Body of pancreas (tissue), 4 donors: ENCODE results near the gene DLEC1.

Experiments
- POLR2A ChIP-seq, 3 donors: fragments of 450-650 bp; IDR thresholded peaks; one replicate each; pipeline ENCODE4 v1.6.1; 2016; ENCODE audit warnings: antibody characterized with exemption in 3 of 3, mild to moderate bottlenecking in 2 of 3
- TF ChIP-seq, protein P1 (sequence below), 7 experiments: fragments of 450-650 bp in 4 of 7; fragments of 200-600 bp in 3 of 7; sonication (generic) in 3 of 7; IDR thresholded peaks; one replicate each; pipeline ENCODE4 v1.5.1; 2016 to 2019; ENCODE audit warnings: antibody characterized with exemption in 7 of 7

DNA sequence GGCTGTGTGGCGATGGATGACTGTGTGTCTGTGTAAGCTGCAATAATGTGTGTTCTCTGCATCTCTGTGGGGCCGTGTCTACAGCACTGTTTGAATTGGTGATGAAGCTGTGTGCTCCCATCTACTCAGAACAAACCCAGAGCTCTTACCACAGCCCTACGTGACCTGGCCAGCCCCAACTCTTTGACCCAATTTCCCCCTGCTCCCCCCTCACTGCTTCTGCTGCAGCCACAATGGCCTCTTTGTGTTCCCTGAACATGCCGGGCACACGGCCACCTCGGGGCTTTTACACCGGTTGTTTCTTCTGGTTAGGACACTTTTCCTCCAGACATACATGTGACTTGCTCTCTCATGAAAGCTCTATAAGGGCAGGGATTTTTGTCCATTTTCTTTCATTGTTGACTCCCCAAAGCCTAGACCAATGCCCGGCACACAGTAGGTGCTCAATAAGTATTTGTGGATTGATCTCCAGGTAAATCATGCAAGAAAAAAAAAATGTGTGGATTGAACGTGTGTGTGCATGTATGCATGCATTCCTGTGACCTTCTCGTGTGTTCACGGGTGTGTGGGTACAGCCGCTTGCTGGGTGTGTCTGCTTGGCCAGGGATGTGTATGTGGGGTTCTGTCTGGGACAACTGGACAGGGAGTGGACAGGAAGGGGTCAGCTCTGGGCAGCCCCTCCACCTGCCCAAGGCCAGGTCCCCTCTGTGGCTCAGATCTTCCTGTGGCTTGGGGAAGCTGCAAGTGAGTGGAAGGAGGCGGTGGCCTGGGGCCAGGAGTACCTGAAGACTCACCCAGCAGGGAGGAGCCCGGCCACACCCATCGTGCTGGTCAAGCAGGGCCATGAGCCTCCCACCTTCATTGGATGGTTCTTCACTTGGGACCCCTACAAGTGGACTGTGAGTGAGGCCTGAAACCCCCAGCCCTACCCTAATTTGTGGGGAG lies 33.7 kb upstream of the DLEC1 start:
- TF ChIP-seq, protein P1, sequence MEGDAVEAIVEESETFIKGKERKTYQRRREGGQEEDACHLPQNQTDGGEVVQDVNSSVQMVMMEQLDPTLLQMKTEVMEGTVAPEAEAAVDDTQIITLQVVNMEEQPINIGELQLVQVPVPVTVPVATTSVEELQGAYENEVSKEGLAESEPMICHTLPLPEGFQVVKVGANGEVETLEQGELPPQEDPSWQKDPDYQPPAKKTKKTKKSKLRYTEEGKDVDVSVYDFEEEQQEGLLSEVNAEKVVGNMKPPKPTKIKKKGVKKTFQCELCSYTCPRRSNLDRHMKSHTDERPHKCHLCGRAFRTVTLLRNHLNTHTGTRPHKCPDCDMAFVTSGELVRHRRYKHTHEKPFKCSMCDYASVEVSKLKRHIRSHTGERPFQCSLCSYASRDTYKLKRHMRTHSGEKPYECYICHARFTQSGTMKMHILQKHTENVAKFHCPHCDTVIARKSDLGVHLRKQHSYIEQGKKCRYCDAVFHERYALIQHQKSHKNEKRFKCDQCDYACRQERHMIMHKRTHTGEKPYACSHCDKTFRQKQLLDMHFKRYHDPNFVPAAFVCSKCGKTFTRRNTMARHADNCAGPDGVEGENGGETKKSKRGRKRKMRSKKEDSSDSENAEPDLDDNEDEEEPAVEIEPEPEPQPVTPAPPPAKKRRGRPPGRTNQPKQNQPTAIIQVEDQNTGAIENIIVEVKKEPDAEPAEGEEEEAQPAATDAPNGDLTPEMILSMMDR (IDR thresholded peaks at IDR 0.05), result no peak
- peak in 1 of 3 donors; percentile 1 for TF ChIP-seq POLR2A (IDR thresholded peaks at IDR 0.05)
